Muscle layer of colon (tissue), 2 donors: ENCODE results near the gene LRRC8E.

ENCODE experiments used
- H3K27ac ChIP-seq: one replicate; pipeline ENCODE4 v1.7.0; 2013; ENCODE audit warnings: low read depth, mild to moderate bottlenecking, low read length, moderate library complexity
- H3K27me3 ChIP-seq, 2 donors: one replicate each; pipeline ENCODE4 v1.7.0; 2013; ENCODE audit warnings: low read length in 2 of 2, mild to moderate bottlenecking in 2 of 2; ENCODE audit not compliant: insufficient read depth in 2 of 2, control insufficient read depth in 1 of 2
- H3K36me3 ChIP-seq: one replicate; pipeline ENCODE4 v1.7.0; 2013; ENCODE audit warnings: mild to moderate bottlenecking, low read length; ENCODE audit not compliant: insufficient read depth
- H3K4me1 ChIP-seq: one replicate; pipeline ENCODE4 v1.7.0; 2013; ENCODE audit warnings: mild to moderate bottlenecking, low read length; ENCODE audit not compliant: insufficient read depth
- H3K4me3 ChIP-seq, 2 donors: one replicate each; pipeline ENCODE4 v1.7.0; 2013; ENCODE audit warnings: low read length in 2 of 2, low read depth in 1 of 2, mild to moderate bottlenecking in 1 of 2, moderate library complexity in 1 of 2
- H3K9ac ChIP-seq: one replicate; pipeline ENCODE4 v1.7.0; 2013; ENCODE audit warnings: low read length
- H3K9me3 ChIP-seq: one replicate; pipeline ENCODE4 v1.7.0; 2013; ENCODE audit warnings: mild to moderate bottlenecking, low read length
- donor health status: abdominal sarcoma.
- donor health status: Adenocarcinoma of cecum.

Gene LRRC8E

DNA sequence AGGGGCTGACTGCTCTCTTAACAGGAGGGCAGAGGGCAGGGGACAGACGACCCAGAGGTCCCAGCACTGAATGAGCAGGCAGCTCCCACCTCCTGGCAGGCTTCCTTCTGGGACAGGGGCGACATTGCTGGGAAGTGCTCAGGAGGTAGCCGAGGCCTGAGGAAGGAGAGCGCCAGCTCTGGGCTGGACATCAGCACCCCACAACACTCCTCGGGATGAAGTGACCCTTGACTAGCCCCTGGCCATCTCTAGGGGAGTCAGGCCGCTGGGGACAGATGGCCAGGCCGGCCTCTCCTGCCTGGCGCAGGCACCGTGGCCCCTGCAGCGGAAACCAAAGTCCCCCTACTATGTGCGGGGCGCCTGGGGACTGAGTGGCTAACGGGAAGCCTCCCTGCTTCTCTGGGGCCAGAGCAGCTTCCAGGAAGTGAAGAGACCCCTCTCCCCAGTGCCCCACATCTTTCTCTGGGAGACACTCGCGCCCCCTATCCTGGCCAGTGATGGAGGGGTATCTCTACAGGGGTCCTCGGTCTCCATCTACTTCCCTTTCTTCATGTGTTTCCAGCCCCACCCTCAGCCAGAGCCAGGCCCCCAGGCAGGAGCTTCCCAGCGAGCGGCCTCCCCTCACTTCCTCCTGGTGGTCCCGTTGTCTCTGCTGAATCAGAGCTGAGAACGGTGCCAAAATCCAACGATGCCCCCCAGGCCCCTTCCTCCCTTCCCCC is 24.2 kb upstream of the LRRC8E start:
- Histone ChIP-seq H3K27me3 (peaks cover 13 to 68% of the 10 kb centered on the region in 2 donors), H3K9ac (no peak overlapping the region)

GRCh38 chr19:7864690-7865074 is 23.6 kb upstream of the LRRC8E start:
- Histone ChIP-seq H3K9me3 (no peaks in the 10 kb centered on the region), H3K4me1 (peaks cover 9% of the 10 kb centered on the region), H3K4me3 (no peak overlapping the region), H3K36me3 (no peaks in the 10 kb centered on the region), H3K27me3 (peaks cover 13 to 63% of the 10 kb centered on the region in 2 donors), H3K9ac (no peak overlapping the region), H3K27ac (no peak overlapping the region)

More for the DNA sequence above, 24.2 kb upstream of the LRRC8E start:
- no peak overlapping the region for H3K4me3 ChIP-seq
- H3K27ac ChIP-seq, result no peak overlapping the region
- no peaks in the 10 kb centered on the region for H3K9me3 ChIP-seq
- H3K4me1 ChIP-seq, result peaks cover 9% of the 10 kb centered on the region
- no peaks in the 10 kb centered on the region for H3K36me3 ChIP-seq

DNA sequence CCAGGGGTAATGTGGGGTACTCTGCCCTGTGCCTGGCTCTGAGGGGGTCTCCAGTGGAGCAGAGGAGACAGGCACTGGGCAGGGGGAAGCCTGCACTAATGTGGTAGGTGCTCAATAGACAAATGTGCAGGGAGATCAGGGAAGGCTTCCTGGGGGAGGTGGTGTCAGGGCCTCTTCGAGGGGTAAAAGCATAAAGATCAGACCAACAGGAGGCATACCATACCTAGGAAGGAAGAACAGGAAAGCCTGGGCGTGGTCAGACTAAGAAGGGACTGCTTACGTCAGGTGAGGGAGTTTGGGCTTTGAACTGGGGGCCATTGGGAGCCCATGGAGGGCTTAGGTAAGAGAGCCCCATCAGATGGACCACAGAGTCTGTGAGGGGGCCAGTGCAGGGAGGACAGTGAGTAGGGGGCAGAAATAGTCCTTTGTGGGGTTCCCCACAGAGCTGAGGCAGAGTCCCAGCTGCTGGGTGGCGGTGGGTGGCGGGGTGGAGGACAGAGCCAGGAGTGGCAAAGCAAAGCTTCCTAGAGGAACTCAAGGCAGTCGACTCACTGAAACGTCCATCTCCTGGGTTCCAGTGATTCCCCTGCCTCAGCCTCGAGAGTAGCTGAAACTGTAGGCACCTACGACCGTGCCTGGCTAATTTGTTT is 22.9 kb upstream of the LRRC8E start:
- H3K4me1 ChIP-seq, result peaks cover 9% of the 10 kb centered on the region
- peaks cover 13 to 56% of the 10 kb centered on the region in 2 donors for H3K27me3 ChIP-seq
- no peaks in the 10 kb centered on the region for H3K36me3 ChIP-seq
- H3K9me3 ChIP-seq, result no peaks in the 10 kb centered on the region
- H3K9ac ChIP-seq, result no peak overlapping the region
- H3K27ac ChIP-seq, result no peak overlapping the region
- no peak overlapping the region for H3K4me3 ChIP-seq

DNA sequence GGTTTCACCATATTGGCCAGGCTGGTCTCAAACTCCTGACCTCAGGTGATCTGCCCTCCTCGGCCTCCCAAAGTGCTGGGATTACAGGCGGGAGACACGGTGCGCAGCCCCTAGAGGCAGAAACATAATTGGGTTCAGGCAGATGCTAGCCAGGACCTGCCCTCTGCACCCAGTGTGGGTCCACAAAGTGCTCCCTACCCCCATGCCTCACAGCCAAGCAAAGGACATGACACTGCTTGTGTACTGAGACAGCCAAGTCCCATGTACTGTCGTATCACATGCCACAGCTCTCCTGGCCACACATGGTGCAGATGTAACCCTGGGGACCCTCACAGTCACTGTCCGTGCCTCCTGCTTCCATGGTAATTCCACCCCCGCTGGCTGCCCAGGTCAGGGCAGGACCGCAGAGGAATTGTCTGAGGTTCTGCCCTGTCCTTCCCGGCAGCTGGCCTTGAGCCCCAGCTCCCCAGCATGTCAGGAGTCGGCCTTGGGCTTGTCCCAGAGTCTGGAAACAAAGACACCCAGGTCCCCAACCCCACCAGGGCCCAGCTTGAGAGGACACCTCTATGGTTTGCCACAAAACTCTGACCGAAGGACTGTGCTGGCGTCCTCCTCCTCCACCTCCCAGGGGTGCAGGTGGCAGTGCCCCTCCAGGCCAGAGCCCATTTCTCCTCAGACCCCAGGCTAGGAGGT is 21.8 kb upstream of the LRRC8E start:
- H3K9ac ChIP-seq, result no peak overlapping the region
- no peak overlapping the region for H3K27ac ChIP-seq
- no peaks in the 10 kb centered on the region for H3K36me3 ChIP-seq
- peaks cover 12 to 45% of the 10 kb centered on the region in 2 donors for H3K27me3 ChIP-seq
- peaks cover 16% of the 10 kb centered on the region for H3K4me1 ChIP-seq
- H3K4me3 ChIP-seq, result no peak overlapping the region
- no peaks in the 10 kb centered on the region for H3K9me3 ChIP-seq

- Histone ChIP-seq H3K9me3 (no peaks in the 10 kb centered on the region), H3K9ac (no peak overlapping the region), H3K27me3 (peaks cover 8 to 43% of the 10 kb centered on the region in 2 donors), H3K27ac (no peak overlapping the region), H3K4me1 (peaks cover 18% of the 10 kb centered on the region), H3K36me3 (no peaks in the 10 kb centered on the region), H3K4me3 (no peak overlapping the region)
Observed at GRCh38 chr19:7867092-7867844, 21.0 kb upstream of the LRRC8E start.

DNA sequence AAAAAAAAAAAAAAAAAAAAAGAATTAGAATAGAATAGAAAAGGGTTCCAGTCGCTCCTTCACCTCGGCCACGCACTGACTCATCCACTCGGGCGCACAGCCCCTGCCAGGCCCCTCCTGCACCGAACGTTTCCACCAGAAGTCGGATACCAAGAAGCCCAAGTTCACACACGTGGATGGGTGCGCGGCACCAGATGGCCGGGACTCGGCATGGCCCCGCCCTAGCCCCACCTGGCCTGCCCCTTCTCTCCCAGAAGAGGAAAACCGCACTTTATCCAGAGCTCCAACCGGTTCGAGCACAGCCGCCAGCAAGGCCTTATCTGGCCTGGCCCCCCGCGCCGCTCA is 20.0 kb upstream of the LRRC8E start:
- H3K27me3 ChIP-seq, result peaks cover 8 to 52% of the 10 kb centered on the region in 2 donors
- no peak overlapping the region for H3K9ac ChIP-seq
- peak overlapping the region in 1 of 2 donors; percentile 41 for H3K4me3 ChIP-seq
- H3K9me3 ChIP-seq, result no peaks in the 10 kb centered on the region
- H3K36me3 ChIP-seq, result no peaks in the 10 kb centered on the region
- peaks cover 18% of the 10 kb centered on the region for H3K4me1 ChIP-seq
- H3K27ac ChIP-seq, result no peak overlapping the region

DNA sequence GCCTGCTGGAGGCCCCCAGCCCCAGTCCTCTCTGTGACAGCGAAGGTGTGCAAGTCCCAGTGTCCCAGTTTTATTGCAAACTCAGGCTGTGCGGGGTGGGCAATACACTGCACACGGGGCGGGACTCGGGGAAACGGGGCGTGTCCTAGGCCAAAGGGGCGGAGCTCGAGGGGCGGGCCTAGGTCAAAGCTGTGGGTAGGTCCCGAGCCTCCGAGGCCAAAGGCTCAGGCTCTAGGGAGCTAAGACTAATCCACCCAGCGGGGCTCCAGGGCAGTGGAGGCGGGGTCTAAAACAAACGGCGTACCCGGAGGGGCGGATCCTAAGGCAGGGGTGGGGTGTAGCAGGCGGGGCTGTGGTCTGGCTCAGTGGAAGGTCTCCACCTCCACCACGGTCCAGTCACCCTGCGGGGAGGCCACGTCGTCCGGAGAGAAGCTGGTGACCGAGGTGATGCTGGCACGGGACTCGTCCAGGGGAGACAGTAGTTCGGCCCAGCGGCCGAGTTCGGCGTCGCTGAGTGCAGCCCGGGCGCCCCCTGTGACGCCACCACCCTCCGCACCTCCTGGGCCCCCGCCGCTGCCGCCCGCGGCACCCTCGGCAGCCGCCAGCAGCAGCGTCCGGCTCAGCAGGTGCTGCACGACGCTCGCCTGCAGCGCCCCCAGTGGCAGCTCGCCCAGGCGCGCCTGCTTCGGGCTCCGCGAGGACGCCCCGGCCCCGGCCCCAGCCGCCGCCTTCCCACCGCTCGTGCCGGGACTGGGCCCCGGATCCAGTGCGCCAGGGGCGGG is 19.4 kb upstream of the LRRC8E start:
- H3K36me3 ChIP-seq, result no peaks in the 10 kb centered on the region
- no peak overlapping the region for H3K27ac ChIP-seq
- H3K27me3 ChIP-seq, result peaks cover 8 to 55% of the 10 kb centered on the region in 2 donors
- peaks cover 18% of the 10 kb centered on the region for H3K4me1 ChIP-seq
- no peaks in the 10 kb centered on the region for H3K9me3 ChIP-seq
- no peak overlapping the region for H3K9ac ChIP-seq
- peak overlapping the region; percentile 20 to 41 for H3K4me3 ChIP-seq

DNA sequence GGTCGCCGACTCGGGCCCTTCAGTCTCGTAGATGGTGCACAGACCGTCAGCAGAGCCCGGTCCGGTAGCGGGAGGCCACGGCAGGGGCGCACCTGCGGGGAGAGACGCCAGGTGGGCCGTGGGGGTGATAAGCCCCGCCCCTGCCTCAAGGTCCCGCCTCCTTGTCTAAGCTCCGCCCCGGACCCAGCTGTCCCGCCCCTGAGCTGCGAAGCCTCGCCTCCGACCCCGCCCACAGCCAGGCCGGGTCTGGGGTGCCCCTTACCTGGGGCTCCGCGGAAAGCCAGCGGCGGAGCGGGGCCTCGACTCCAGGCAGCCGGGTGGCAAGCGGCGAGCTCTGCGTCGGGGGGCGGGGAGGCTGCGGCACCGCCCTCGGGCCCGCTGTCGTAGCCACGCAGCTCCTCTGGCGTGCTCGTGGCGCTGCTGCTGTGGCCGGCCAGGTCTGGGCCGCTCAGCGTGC is 18.8 kb upstream of the LRRC8E start:
- no peaks in the 10 kb centered on the region for H3K36me3 ChIP-seq
- no peak overlapping the region for H3K27ac ChIP-seq
- peaks cover 18% of the 10 kb centered on the region for H3K4me1 ChIP-seq
- H3K9ac ChIP-seq, result no peak overlapping the region
- peak overlapping the region in 1 of 2 donors; percentile 18 for H3K4me3 ChIP-seq
- H3K9me3 ChIP-seq, result no peaks in the 10 kb centered on the region
- H3K27me3 ChIP-seq, result peaks cover 8 to 58% of the 10 kb centered on the region in 2 donors

DNA sequence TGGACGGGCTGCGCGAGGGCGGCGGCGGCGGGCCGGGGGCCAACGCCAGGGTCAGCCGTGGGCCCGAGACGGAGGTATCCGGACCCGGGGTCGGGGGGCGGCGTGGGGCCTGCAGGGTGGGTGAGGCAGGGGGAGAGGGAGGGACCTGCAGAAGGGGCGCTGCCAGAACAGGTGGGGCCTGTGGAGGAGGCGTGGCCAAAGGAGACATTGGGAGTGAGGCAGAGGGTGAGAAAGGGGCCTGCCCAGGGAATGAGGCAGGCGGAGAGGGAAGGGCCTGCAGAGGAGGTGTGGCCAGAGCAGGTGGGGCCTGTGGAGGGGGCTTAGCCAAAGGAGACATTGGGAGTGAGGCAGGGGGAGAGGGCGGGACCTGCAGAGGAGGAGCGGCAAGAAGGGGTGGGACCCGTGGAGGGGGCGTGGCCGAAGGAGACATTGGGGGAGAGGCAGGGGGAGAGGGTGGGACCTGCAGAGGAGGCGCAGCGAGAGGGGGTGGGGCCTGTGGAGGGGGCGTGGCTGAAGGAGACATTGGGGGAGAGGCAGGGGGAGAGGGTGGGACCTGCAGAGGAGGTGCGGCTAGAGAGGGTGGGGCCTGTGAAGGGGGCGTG is 18.3 kb upstream of the LRRC8E start:
- no peaks in the 10 kb centered on the region for H3K9me3 ChIP-seq
- peak overlapping the region in 1 of 2 donors; percentile 18 for H3K4me3 ChIP-seq
- peaks cover 18% of the 10 kb centered on the region for H3K4me1 ChIP-seq
- no peak overlapping the region for H3K9ac ChIP-seq
- H3K27ac ChIP-seq, result no peak overlapping the region
- no peaks in the 10 kb centered on the region for H3K36me3 ChIP-seq
- H3K27me3 ChIP-seq, result peaks cover 6 to 59% of the 10 kb centered on the region in 2 donors

DNA sequence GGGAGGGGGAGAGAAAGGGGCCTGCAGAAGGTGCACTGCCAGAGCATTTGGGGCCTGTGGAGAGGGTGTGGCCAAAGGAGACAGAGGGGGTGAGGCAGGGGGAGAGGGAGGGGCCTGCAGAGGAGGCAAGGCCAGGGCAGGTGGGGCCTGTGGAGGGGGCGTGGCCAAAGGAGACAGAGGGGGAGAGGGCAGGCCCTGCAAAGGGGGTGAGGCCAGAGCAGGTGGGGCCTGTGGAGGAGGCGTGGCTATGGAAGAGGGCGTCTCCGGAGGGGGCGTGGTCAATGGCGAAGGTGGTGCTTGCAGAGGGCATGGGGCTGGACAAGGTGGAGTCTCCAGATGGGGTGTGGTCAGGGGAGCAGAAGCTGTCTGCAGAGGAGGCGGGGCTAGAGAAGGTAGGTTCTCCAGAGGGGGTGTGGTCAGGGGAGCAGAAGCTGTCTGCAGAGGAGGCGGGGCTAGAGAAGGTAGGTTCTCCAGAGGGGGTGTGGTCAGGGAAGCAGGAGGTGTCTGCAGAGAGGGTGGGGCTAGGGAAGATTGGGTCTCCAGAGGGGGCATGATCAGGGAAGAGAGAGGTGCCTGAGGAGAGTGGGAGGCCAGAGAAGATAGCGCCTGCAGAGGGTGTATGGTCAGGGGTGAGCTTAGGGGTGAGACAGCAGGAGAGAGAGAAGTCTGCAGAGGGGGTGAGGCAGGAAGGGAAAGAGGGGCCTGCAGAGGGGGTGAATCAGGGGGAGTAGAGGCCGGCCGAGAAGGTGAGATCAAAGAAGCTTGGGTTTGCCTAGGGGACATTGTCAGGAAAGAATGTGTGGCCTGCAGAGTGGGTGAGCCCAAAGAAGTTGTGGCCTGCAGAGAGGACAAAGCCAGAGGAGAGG is 17.5 kb upstream of the LRRC8E start:
- H3K9me3 ChIP-seq, result no peaks in the 10 kb centered on the region
- peaks cover 18% of the 10 kb centered on the region for H3K4me1 ChIP-seq
- no peak overlapping the region for H3K27ac ChIP-seq
- H3K9ac ChIP-seq, result no peak overlapping the region
- H3K36me3 ChIP-seq, result no peaks in the 10 kb centered on the region
- H3K4me3 ChIP-seq, result peak overlapping the region in 1 of 2 donors; percentile 43
- H3K27me3 ChIP-seq, result peaks cover 0 to 55% of the 10 kb centered on the region in 2 donors
